HG03103 (cell line): ENCODE measurements around the gene CSF1.

Experiments used
- ATAC-seq: cut with Tn5 transposase; IDR thresholded peaks from one replicate; pipeline ENCODE4 v1.9.1; 2021; ENCODE audit warnings: low read depth; ENCODE audit not compliant: unreplicated experiment

CSF1 gene

GRCh38 chr1:109882288-109883245 lies 28.1 kb upstream of the CSF1 start:
- no peak for ATAC-seq

- no peak for ATAC-seq
Measured at GRCh38 chr1:109883248-109883955, 27.2 kb upstream of the CSF1 start.

- ATAC-seq, result no peak
Measured at GRCh38 chr1:109884242-109884891, 26.3 kb upstream of the CSF1 start.

GRCh38 chr1:109885589-109885988 lies 25.1 kb upstream of the CSF1 start:
- no peak for ATAC-seq

- ATAC-seq, result no peak
Measured at GRCh38 chr1:109886827-109887226, 23.8 kb upstream of the CSF1 start.

- ATAC-seq, result no peak
Measured at GRCh38 chr1:109887271-109887670, 23.4 kb upstream of the CSF1 start.

GRCh38 chr1:109887884-109888283 lies 22.8 kb upstream of the CSF1 start:
- ATAC-seq, result no peak

GRCh38 chr1:109889094-109889493 lies 21.6 kb upstream of the CSF1 start:
- no peak for ATAC-seq

- ATAC-seq, result no peak
Measured at GRCh38 chr1:109890115-109890953, 20.3 kb upstream of the CSF1 start.

GRCh38 chr1:109891930-109892329 lies 18.7 kb upstream of the CSF1 start:
- no peak for ATAC-seq

- no peak for ATAC-seq
Measured at GRCh38 chr1:109892561-109893368, 17.9 kb upstream of the CSF1 start.

GRCh38 chr1:109893532-109894171 lies 17.0 kb upstream of the CSF1 start:
- no peak for ATAC-seq

GRCh38 chr1:109894823-109895719 lies 15.6 kb upstream of the CSF1 start:
- no peak for ATAC-seq

GRCh38 chr1:109895720-109896504 lies 14.7 kb upstream of the CSF1 start:
- ATAC-seq, result no peak

- no peak for ATAC-seq
Measured at GRCh38 chr1:109896681-109897080, 14.0 kb upstream of the CSF1 start.

GRCh38 chr1:109897259-109897955 lies 13.2 kb upstream of the CSF1 start:
- ATAC-seq, result no peak

GRCh38 chr1:109898842-109899241 lies 11.8 kb upstream of the CSF1 start:
- ATAC-seq, result no peak
